T-helper 17 cell (primary cell): ENCODE results near the gene ZBED1. TPM values are rescaled to one million over a fixed set of nuclear protein-coding genes. Genes with fewer than 3 reads are reported as not detected.
"Not testable (repeated sequence)": the region's sequence is repeated elsewhere in the genome, so short reads cannot be mapped to it uniquely, and the experiment has no call there.

Experiments used
- ATAC-seq: fragments of 150-1000 bp; cut with Tn5 transposase; 2 replicates; pipeline ENCODE4 v1.10.0; 2021; ENCODE audit warnings: mild to moderate bottlenecking, moderate library complexity
- DNase-seq, 3 donors: peaks; one replicate each; pipeline versions ENCODE4 v3.0.0 to v3.0.0-alpha.2; 2020 to 2021
- H3K9me3 ChIP-seq: one replicate; pipeline ENCODE4 v1.7.0; 2013; ENCODE audit warnings: low read length, mild to moderate bottlenecking; ENCODE audit not compliant: control insufficient read depth, poor library complexity, severe bottlenecking
- H3K27ac Mint-ChIP-seq: one replicate; pipeline ENCODE4 v1.8.0; 2022; ENCODE audit warnings: mild to moderate bottlenecking, moderate library complexity, mixed read lengths
- H3K27me3 Mint-ChIP-seq: one replicate; pipeline ENCODE4 v1.8.0; 2022; ENCODE audit warnings: mixed read lengths
- H3K36me3 Mint-ChIP-seq: one replicate; pipeline ENCODE4 v1.8.0; 2022; ENCODE audit warnings: low read depth, mixed read lengths
- H3K4me1 Mint-ChIP-seq: one replicate; pipeline ENCODE4 v1.8.0; 2022; ENCODE audit warnings: mild to moderate bottlenecking, mixed read lengths
- H3K4me3 Mint-ChIP-seq: one replicate; pipeline ENCODE4 v1.8.0; 2022; ENCODE audit warnings: mild to moderate bottlenecking, moderate library complexity, mixed read lengths
- total RNA-seq, 4 donors: library from RNA in 2 of 4; stranded (reverse) in 2 of 4; gene quantifications; one replicate each; pipeline ENCODE4 v1.2.3 and lab custom pipeline; 2022 to 2026

ZBED1 gene
- total RNA-seq, 2 donors from 2014 or later: 19.8 to 19.9 TPM

GRCh38 chrX:2460821-2461710, 39.7 kb downstream of the ZBED1 start:
- H3K36me3 Mint-ChIP-seq, H3K27ac Mint-ChIP-seq, H3K9me3 ChIP-seq, H3K27me3 Mint-ChIP-seq, ATAC-seq, DNase-seq, H3K4me3 Mint-ChIP-seq: not testable (repeated sequence)
- H3K4me1 Mint-ChIP-seq: peaks cover 18% of the 10 kb centered on the region

GRCh38 chrX:2460048-2460447, 40.7 kb downstream of the ZBED1 start:
- H3K4me3 Mint-ChIP-seq, H3K9me3 ChIP-seq, ATAC-seq, H3K27ac Mint-ChIP-seq, H3K27me3 Mint-ChIP-seq, H3K36me3 Mint-ChIP-seq, DNase-seq: not testable (repeated sequence)
- H3K4me1 Mint-ChIP-seq: peaks cover 20% of the 10 kb centered on the region

GRCh38 chrX:2458309-2458708, 42.5 kb downstream of the ZBED1 start:
- Mint-ChIP-seq H3K27ac (no peak overlapping the region), H3K4me3 (no peak overlapping the region), H3K27me3 (no peaks in the 10 kb centered on the region), H3K4me1 (peaks cover 17% of the 10 kb centered on the region), H3K36me3 (peaks cover 4% of the 10 kb centered on the region)
- no peaks in the 10 kb centered on the region for H3K9me3 ChIP-seq
- ATAC-seq (no peak), DNase-seq (no peak)

- no peak for ATAC-seq
- no peaks in the 10 kb centered on the region for H3K9me3 ChIP-seq
- Mint-ChIP-seq H3K4me3 (no peak overlapping the region), H3K27ac (no peak overlapping the region), H3K27me3 (no peaks in the 10 kb centered on the region), H3K4me1 (peaks cover 10% of the 10 kb centered on the region), H3K36me3 (peaks cover 4% of the 10 kb centered on the region)
- DNase-seq: no peak
Measured at GRCh38 chrX:2457289-2458133, 43.3 kb downstream of the ZBED1 start.

- peaks cover 14% of the 10 kb centered on the region for H3K4me1 Mint-ChIP-seq
Measured at GRCh38 chrX:2456091-2456490, 44.7 kb downstream of the ZBED1 start.

GRCh38 chrX:2454620-2455019, 46.2 kb downstream of the ZBED1 start:
- not testable (repeated sequence) for H3K27ac Mint-ChIP-seq, DNase-seq, H3K9me3 ChIP-seq, H3K36me3 Mint-ChIP-seq, H3K4me3 Mint-ChIP-seq, ATAC-seq, H3K27me3 Mint-ChIP-seq
- H3K4me1 Mint-ChIP-seq: peaks cover 14% of the 10 kb centered on the region

More at GRCh38 chrX:2456091-2456490, 44.7 kb downstream of the ZBED1 start:
- H3K4me3 Mint-ChIP-seq, H3K9me3 ChIP-seq, H3K27ac Mint-ChIP-seq, ATAC-seq, H3K27me3 Mint-ChIP-seq, DNase-seq, H3K36me3 Mint-ChIP-seq: not testable (repeated sequence)

- peaks cover 14% of the 10 kb centered on the region for H3K4me1 Mint-ChIP-seq
- no peak overlapping the region for H3K4me3 Mint-ChIP-seq
- no peak overlapping the region for H3K27ac Mint-ChIP-seq
- DNase-seq (no peak), ATAC-seq (no peak)
- peaks cover 4% of the 10 kb centered on the region for H3K36me3 Mint-ChIP-seq
- no peaks in the 10 kb centered on the region for H3K9me3 ChIP-seq
- H3K27me3 Mint-ChIP-seq: no peaks in the 10 kb centered on the region
Measured at GRCh38 chrX:2452799-2453198, 48.0 kb downstream of the ZBED1 start.

GRCh38 chrX:2452317-2452784, 48.4 kb downstream of the ZBED1 start:
- no peak for ATAC-seq
- Mint-ChIP-seq H3K4me1 (peaks cover 14% of the 10 kb centered on the region), H3K27me3 (no peaks in the 10 kb centered on the region), H3K36me3 (peaks cover 4% of the 10 kb centered on the region), H3K27ac (no peak overlapping the region), H3K4me3 (no peak overlapping the region)
- no peak for DNase-seq
- H3K9me3 ChIP-seq: no peaks in the 10 kb centered on the region

- ATAC-seq (no peak), DNase-seq (no peak)
- peaks cover 1% of the 10 kb centered on the region for H3K36me3 Mint-ChIP-seq
- peaks cover 11% of the 10 kb centered on the region for H3K4me1 Mint-ChIP-seq
- no peak overlapping the region for H3K4me3 Mint-ChIP-seq
- no peak overlapping the region for H3K27ac Mint-ChIP-seq
- no peaks in the 10 kb centered on the region for H3K27me3 Mint-ChIP-seq
- H3K9me3 ChIP-seq: no peaks in the 10 kb centered on the region
Measured at GRCh38 chrX:2451501-2452316, 49.1 kb downstream of the ZBED1 start.

- no peaks in the 10 kb centered on the region for H3K27me3 Mint-ChIP-seq
- no peak overlapping the region for H3K4me3 Mint-ChIP-seq
- no peak overlapping the region for H3K27ac Mint-ChIP-seq
- DNase-seq (no peak), ATAC-seq (no peak)
- no peaks in the 10 kb centered on the region for H3K9me3 ChIP-seq
- no peaks in the 10 kb centered on the region for H3K36me3 Mint-ChIP-seq
- peaks cover 5% of the 10 kb centered on the region for H3K4me1 Mint-ChIP-seq
Measured at GRCh38 chrX:2450681-2451080, 50.1 kb downstream of the ZBED1 start.

- DNase-seq: no peak
- Mint-ChIP-seq H3K27me3 (no peaks in the 10 kb centered on the region), H3K27ac (no peak overlapping the region), H3K4me3 (no peak overlapping the region), H3K4me1 (peaks cover 5% of the 10 kb centered on the region), H3K36me3 (no peaks in the 10 kb centered on the region)
- no peaks in the 10 kb centered on the region for H3K9me3 ChIP-seq
- ATAC-seq: no peak
Measured at GRCh38 chrX:2449135-2449886, 51.5 kb downstream of the ZBED1 start.

- DNase-seq (no peak), ATAC-seq (no peak)
- H3K27me3 Mint-ChIP-seq: no peaks in the 10 kb centered on the region
- H3K4me3 Mint-ChIP-seq: no peak overlapping the region
- H3K4me1 Mint-ChIP-seq: peaks cover 7% of the 10 kb centered on the region
- H3K36me3 Mint-ChIP-seq: no peaks in the 10 kb centered on the region
- H3K9me3 ChIP-seq: no peaks in the 10 kb centered on the region
- no peak overlapping the region for H3K27ac Mint-ChIP-seq
Measured at GRCh38 chrX:2447484-2447883, 53.3 kb downstream of the ZBED1 start.
